ENCODE data around the gene TEKT2. TPM values are rescaled to one million over a fixed set of nuclear protein-coding genes. Genes with fewer than 3 reads are reported as not detected.

Gene TEKT2
- total RNA-seq, 6 donors from 2014 or later = 0.69 to 24.3 (median 8.1) TPM

GRCh38 chr1:36088577-36089392, 4.9 kb downstream of the TEKT2 start, which contains the start of gene ADPRS:
Gene ADPRS (plus strand): TSS chr1:36088892. CDS start chr1:36088905, 13 bp downstream.
- H3K4me3 ChIP-seq = peak within 1 kb of the TSS; percentile 78 to 98 (median 92)
- H3K27ac ChIP-seq = peak within 1 kb of the TSS; percentile 81 to 93 (median 87)
- H3K4me1 ChIP-seq = peaks cover 21 to 39% (median 31%) of the 10 kb centered on the region in 4 donors
- peak; percentile 89 to 98 for DNase-seq
- peak; percentile 93 to 96 for ATAC-seq (ENCODE audit: low FRiP score in 2 of 2)
- H3K27me3 ChIP-seq = peaks cover 0 to 4% (median 1%) of the 10 kb centered on the region in 4 donors
- H3K9me3 ChIP-seq = no peaks in the 10 kb centered on the region
- WGBS, 2 donors = 1% methylated on average over 62 of the region's 84 CpGs; no CpG with 5 or more reads in 1 of the 2 donors
- H3K36me3 ChIP-seq = peaks cover 10 to 33% (median 28%) of the 10 kb centered on the region in 4 donors
- peak in 1 of 4 donors; percentile 55 for TF ChIP-seq EP300 (IDR thresholded peaks at IDR 0.05)
- TF ChIP-seq POLR2A (IDR thresholded peaks at IDR 0.05) = peak in 3 of 4 donors; percentile 66 to 97 (median 97)
- TF ChIP-seq POLR2AphosphoS5 (IDR thresholded peaks at IDR 0.05) = peak; percentile 96 to 99
- TF ChIP-seq CTCF (IDR thresholded peaks at IDR 0.05) = peak; percentile 98 to 100 (median 99)

GRCh38 chr1:36089393-36090121, 5.7 kb downstream of the TEKT2 start:
- Histone ChIP-seq H3K4me3 (peak overlapping the region; percentile 78 to 98 (median 92)), H3K4me1 (peaks cover 14 to 34% (median 24%) of the 10 kb centered on the region in 4 donors), H3K36me3 (peaks cover 15 to 40% (median 35%) of the 10 kb centered on the region in 4 donors), H3K27ac (peak overlapping the region; percentile 81 to 93 (median 87)), H3K27me3 (no peaks in the 10 kb centered on the region), H3K9me3 (no peaks in the 10 kb centered on the region)
- peak in 1 of 2 donors; percentile 46 for ATAC-seq (ENCODE audit: low FRiP score in 2 of 2)
- 6 to 10% methylated on average over 24 to 32 of the region's 32 CpGs for WGBS, 2 donors
- no peak for DNase-seq
- no peak for TF ChIP-seq POLR2A (IDR thresholded peaks at IDR 0.05)
- no peak for TF ChIP-seq EP300 (IDR thresholded peaks at IDR 0.05)
- TF ChIP-seq CTCF (IDR thresholded peaks at IDR 0.05) = no peak
- TF ChIP-seq POLR2AphosphoS5 (IDR thresholded peaks at IDR 0.05) = no peak

GRCh38 chr1:36091141-36091540, 7.2 kb downstream of the TEKT2 start:
- peaks cover 15 to 54% (median 40%) of the 10 kb centered on the region in 4 donors for H3K36me3 ChIP-seq
- H3K27ac ChIP-seq = no peak overlapping the region
- no peaks in the 10 kb centered on the region for H3K27me3 ChIP-seq
- peaks cover 27 to 46% (median 33%) of the 10 kb centered on the region in 4 donors for H3K4me1 ChIP-seq
- TF ChIP-seq POLR2A (IDR thresholded peaks at IDR 0.05) (no peak), EP300 (IDR thresholded peaks at IDR 0.05) (no peak), CTCF (IDR thresholded peaks at IDR 0.05) (no peak)
- DNase-seq (no peak), ATAC-seq (ENCODE audit: low FRiP score in 2 of 2) (no peak)
- no peak overlapping the region for H3K4me3 ChIP-seq
- no peaks in the 10 kb centered on the region for H3K9me3 ChIP-seq
- 95% methylated on average over 4 of the region's 4 CpGs for WGBS, 2 donors

- TF ChIP-seq POLR2A (IDR thresholded peaks at IDR 0.05) (no peak), CTCF (IDR thresholded peaks at IDR 0.05) (no peak), EP300 (IDR thresholded peaks at IDR 0.05) (no peak), POLR2AphosphoS5 (IDR thresholded peaks at IDR 0.05) (no peak)
- DNase-seq (no peak), ATAC-seq (ENCODE audit: low FRiP score in 2 of 2) (no peak)
- Histone ChIP-seq H3K36me3 (peaks cover 15 to 55% (median 40%) of the 10 kb centered on the region in 4 donors), H3K4me3 (no peak overlapping the region), H3K4me1 (peaks cover 30 to 52% (median 38%) of the 10 kb centered on the region in 4 donors), H3K9me3 (no peaks in the 10 kb centered on the region), H3K27me3 (no peaks in the 10 kb centered on the region), H3K27ac (no peak overlapping the region)
- WGBS, 2 donors = 88 to 91% methylated on average over 10 to 13 of the region's 13 CpGs
Observed at GRCh38 chr1:36091698-36092097, 7.8 kb downstream of the TEKT2 start.
